ENCODE measurements around the gene AP1G1. TPM values are rescaled to one million over a fixed set of nuclear protein-coding genes. Genes with fewer than 3 reads are reported as not detected.

Gene AP1G1
- total and polyA plus RNA-seq, 2 of the 8 experiments (the other 6 are each of a cell fraction or from before 2014, with no cell fraction given): 43.9 to 68.4 TPM

DNA sequence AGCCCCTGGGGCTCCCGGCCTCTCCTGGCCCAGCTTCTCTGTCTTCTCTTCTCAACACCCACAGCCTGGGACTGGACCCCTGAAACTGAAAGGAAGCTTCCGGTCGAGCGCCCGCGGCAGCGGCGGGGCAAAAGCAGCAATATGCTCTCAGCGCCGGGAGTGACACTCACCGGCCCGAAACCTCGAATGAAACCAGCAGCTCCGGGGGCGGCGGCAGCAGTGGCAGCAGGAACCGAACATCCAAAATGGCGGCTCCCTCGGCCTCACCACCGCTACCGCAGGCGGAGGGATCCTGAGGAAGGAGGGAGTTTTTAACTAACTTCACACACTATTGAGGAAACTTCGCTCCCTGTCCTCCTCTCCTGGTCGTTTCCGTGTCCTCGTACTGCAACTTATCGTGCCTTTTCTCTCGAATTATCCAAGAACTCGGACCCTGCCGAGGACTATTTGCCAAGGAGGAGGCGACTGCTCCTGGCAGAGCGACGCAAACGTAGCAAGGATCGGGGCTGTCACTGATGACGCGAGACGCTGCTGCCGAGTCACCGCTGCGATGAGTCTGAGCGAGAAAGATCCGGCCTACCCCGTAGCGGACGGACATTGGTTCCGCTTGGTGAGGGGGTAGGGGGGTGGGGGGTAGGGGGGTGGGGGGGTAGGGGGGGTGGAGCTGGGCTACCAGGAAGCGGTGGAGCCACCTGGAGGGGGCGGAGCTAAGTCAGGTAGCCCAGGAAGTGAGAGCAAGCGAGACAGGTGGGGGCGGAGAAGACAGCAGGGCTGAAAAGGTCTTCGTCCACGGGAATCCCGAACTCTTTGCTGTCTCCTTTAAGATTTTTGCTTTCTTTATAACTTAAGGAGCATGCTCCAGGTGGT, at the start of gene AP1G1 (continued):
- TF ChIP-seq, protein P1, sequence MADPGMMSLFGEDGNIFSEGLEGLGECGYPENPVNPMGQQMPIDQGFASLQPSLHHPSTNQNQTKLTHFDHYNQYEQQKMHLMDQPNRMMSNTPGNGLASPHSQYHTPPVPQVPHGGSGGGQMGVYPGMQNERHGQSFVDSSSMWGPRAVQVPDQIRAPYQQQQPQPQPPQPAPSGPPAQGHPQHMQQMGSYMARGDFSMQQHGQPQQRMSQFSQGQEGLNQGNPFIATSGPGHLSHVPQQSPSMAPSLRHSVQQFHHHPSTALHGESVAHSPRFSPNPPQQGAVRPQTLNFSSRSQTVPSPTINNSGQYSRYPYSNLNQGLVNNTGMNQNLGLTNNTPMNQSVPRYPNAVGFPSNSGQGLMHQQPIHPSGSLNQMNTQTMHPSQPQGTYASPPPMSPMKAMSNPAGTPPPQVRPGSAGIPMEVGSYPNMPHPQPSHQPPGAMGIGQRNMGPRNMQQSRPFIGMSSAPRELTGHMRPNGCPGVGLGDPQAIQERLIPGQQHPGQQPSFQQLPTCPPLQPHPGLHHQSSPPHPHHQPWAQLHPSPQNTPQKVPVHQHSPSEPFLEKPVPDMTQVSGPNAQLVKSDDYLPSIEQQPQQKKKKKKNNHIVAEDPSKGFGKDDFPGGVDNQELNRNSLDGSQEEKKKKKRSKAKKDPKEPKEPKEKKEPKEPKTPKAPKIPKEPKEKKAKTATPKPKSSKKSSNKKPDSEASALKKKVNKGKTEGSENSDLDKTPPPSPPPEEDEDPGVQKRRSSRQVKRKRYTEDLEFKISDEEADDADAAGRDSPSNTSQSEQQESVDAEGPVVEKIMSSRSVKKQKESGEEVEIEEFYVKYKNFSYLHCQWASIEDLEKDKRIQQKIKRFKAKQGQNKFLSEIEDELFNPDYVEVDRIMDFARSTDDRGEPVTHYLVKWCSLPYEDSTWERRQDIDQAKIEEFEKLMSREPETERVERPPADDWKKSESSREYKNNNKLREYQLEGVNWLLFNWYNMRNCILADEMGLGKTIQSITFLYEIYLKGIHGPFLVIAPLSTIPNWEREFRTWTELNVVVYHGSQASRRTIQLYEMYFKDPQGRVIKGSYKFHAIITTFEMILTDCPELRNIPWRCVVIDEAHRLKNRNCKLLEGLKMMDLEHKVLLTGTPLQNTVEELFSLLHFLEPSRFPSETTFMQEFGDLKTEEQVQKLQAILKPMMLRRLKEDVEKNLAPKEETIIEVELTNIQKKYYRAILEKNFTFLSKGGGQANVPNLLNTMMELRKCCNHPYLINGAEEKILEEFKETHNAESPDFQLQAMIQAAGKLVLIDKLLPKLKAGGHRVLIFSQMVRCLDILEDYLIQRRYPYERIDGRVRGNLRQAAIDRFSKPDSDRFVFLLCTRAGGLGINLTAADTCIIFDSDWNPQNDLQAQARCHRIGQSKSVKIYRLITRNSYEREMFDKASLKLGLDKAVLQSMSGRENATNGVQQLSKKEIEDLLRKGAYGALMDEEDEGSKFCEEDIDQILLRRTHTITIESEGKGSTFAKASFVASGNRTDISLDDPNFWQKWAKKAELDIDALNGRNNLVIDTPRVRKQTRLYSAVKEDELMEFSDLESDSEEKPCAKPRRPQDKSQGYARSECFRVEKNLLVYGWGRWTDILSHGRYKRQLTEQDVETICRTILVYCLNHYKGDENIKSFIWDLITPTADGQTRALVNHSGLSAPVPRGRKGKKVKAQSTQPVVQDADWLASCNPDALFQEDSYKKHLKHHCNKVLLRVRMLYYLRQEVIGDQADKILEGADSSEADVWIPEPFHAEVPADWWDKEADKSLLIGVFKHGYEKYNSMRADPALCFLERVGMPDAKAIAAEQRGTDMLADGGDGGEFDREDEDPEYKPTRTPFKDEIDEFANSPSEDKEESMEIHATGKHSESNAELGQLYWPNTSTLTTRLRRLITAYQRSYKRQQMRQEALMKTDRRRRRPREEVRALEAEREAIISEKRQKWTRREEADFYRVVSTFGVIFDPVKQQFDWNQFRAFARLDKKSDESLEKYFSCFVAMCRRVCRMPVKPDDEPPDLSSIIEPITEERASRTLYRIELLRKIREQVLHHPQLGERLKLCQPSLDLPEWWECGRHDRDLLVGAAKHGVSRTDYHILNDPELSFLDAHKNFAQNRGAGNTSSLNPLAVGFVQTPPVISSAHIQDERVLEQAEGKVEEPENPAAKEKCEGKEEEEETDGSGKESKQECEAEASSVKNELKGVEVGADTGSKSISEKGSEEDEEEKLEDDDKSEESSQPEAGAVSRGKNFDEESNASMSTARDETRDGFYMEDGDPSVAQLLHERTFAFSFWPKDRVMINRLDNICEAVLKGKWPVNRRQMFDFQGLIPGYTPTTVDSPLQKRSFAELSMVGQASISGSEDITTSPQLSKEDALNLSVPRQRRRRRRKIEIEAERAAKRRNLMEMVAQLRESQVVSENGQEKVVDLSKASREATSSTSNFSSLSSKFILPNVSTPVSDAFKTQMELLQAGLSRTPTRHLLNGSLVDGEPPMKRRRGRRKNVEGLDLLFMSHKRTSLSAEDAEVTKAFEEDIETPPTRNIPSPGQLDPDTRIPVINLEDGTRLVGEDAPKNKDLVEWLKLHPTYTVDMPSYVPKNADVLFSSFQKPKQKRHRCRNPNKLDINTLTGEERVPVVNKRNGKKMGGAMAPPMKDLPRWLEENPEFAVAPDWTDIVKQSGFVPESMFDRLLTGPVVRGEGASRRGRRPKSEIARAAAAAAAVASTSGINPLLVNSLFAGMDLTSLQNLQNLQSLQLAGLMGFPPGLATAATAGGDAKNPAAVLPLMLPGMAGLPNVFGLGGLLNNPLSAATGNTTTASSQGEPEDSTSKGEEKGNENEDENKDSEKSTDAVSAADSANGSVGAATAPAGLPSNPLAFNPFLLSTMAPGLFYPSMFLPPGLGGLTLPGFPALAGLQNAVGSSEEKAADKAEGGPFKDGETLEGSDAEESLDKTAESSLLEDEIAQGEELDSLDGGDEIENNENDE (IDR thresholded peaks at IDR 0.05; ENCODE audit: insufficient replicate concordance, low read length): no peak
- TF ChIP-seq TBP (IDR thresholded peaks at IDR 0.05; ENCODE audit: low read depth, low read length) (peak; percentile 89), HDAC2 (IDR thresholded peaks at IDR 0.05; ENCODE audit: borderline replicate concordance in 1 of 2, low read depth in 2 of 2, low read length in 2 of 2) (peak in 1 of 2 experiments; percentile 64; a peak in 1 of 4 replicates), TCF12 (IDR thresholded peaks at IDR 0.05; ENCODE audit: low read depth, low read length) (no peak), SP1 (IDR thresholded peaks at IDR 0.05; ENCODE audit: low read depth, low read length) (0 out of 2 replicates have a peak, but pooled peaks have one; percentile 34), JUND (IDR thresholded peaks at IDR 0.05; ENCODE audit: low read length) (peak; percentile 33; the same call in 1 of the 2 replicates), TAF7 (optimal IDR thresholded peaks at IDR 0.05; ENCODE audit: borderline replicate concordance, low read depth, low read length) (peak; percentile 84), RXRA (IDR thresholded peaks at IDR 0.05; ENCODE audit: insufficient read depth, low read depth, low read length) (no peak), RNF2 (IDR thresholded peaks at IDR 0.05; ENCODE audit: borderline replicate concordance, low read depth, low read length, missing control alignments, poor library complexity, severe bottlenecking) (no peak)
